LNCaP clone FGC (cell line): ENCODE results near the gene FAM117B.

Source experiments
- DNase-seq: peaks from one replicate; pipeline ENCODE4 v3.0.0-alpha.2; 2011; ENCODE audit warnings: low read depth
- H3K4me3 ChIP-seq: 2 replicates; pipeline ENCODE4 v1.5.1; 2011; ENCODE audit warnings: mild to moderate bottlenecking, low read depth, low read length, control low read depth
- TF ChIP-seq, protein P1 (sequence below): IDR thresholded peaks from 2 replicates; pipeline ENCODE4 v1.5.1; 2012; ENCODE audit warnings: mild to moderate bottlenecking; ENCODE audit not compliant: control insufficient read depth, insufficient read depth; ENCODE audit errors: extremely low read depth

The FAM117B gene

DNA sequence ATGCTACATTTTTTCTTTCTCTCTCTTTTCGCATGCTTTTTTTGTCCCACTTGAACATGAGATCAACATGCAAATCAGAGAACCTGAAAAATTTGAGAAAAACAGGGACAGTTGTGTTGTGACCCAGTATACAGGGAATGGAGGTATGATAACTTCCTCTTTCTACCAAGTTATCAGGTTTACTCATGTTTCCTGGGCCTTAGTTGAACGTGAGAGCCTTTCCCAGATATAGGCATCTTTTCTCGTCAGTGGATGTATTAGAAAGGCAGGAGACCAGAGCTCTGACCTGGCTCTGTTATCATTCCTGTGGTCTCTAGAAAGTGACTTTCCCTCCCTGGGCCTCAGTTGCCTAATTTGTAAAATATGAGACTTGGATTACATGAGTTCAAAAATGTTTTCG, 30.1 kb upstream of the FAM117B start:
- no peak overlapping the region for H3K4me3 ChIP-seq
- DNase-seq = no peak
- TF ChIP-seq, protein P1, sequence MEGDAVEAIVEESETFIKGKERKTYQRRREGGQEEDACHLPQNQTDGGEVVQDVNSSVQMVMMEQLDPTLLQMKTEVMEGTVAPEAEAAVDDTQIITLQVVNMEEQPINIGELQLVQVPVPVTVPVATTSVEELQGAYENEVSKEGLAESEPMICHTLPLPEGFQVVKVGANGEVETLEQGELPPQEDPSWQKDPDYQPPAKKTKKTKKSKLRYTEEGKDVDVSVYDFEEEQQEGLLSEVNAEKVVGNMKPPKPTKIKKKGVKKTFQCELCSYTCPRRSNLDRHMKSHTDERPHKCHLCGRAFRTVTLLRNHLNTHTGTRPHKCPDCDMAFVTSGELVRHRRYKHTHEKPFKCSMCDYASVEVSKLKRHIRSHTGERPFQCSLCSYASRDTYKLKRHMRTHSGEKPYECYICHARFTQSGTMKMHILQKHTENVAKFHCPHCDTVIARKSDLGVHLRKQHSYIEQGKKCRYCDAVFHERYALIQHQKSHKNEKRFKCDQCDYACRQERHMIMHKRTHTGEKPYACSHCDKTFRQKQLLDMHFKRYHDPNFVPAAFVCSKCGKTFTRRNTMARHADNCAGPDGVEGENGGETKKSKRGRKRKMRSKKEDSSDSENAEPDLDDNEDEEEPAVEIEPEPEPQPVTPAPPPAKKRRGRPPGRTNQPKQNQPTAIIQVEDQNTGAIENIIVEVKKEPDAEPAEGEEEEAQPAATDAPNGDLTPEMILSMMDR = no peak

DNA sequence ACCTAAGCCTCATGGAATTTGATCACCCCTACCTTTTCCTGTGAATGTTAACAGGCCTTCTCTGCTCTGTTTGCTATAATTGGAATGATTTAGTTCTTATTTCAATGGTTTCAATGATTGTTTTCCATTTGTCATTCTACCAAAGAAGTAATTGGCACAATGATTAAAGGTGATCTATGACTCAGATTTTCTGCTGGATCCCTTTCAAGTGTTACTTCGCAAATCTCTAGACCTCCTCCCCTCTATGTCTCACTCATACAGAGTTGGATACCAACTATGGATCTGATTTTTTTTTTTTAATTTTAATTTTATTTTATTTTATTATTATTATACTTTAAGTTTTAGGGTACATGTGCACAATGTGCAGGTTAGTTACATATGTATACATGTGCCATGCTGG, 29.6 kb upstream of the FAM117B start:
- TF ChIP-seq, protein P1 = no peak
- H3K4me3 ChIP-seq = no peak overlapping the region
- DNase-seq = no peak

DNA sequence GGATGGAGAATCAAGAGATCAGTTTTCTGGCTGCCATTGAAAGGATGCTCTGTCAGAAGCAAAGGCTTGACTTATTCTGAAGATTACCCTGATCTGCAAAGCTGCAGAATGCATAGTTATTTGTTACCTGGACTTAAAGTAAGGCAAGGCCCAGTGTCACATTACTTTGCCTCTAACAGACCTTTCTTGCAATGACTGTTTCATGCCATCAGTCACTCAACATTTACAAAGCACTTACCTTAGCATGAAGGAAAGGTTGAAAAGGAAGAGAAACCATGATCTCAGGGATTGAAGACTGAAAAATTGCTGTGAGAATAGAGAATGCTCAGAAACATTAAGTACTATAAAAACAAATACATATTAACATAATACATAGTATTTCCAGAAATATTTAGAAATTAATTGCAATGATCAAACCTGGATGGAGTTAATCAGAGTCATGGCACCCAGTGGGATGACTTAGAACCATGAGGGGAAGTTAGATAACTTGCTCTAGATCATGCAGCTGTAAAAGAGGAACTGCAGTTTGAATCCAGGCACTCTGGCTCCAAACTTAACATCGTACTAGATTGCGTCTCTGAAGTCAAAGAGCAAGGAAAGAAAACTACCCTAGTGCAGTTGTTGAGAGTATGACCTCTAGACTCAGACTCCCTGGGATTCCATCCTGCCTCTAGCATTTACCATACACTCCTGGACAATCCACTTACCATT, 26.5 kb upstream of the FAM117B start:
- no peak for DNase-seq
- no peak overlapping the region for H3K4me3 ChIP-seq
- TF ChIP-seq, protein P1 = no peak

DNA sequence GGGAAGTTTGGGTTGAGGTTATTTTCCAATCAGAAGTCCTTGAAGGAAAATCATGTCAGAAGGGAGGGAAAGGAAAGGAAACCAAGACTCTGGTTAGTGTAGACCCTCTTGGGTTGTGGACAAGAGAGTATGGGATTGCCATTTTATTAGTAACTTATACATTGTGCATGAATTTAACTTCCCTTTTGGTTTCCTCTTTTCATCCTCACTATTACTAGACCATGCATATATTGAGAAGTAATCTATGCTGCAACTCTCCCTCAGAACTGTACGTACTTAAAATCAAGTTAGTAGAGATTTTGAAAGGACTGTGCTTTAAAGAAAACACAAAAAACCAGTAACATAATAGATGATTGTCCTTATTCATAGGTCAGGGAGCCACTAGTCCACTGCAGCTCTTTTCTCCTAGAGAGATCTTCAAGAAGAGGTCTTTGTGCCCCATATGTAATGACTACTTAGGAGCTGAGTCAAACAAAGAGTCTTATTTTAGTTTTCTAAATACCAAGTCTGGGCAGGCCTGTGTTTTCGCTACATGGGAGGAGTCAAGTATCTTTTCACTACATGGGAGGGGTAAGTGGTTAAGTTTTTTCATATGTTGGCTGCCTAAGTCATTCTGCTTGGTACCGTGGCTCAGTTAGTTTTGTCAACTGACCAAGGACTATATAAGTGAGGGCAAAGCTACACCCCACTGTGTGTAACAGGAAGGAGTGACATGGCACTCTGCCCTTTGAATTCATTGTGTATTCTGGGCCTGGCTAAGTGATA, 25.2 kb upstream of the FAM117B start:
- DNase-seq = peak; percentile 97
- TF ChIP-seq, protein P1 = no peak
- H3K4me3 ChIP-seq = no peak overlapping the region

DNA sequence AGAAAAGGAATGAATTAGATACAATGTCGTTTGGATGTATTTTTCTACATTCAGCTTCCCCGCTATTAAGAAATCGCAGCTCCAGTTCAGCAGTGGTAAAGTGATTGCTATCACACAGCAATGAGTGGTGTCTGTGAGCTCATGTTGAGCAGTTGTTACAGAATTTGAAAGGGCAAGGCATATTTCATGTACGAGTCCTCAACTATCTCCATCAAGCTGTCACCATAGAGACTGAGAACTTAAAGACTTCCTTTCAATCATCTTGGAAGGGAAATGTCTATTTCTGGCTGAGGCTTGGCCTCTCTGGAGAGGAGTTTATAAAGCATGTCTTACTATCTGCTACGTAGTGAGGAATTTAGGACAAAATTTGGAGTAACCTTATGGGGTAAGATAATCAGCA, 24.4 kb upstream of the FAM117B start:
- DNase-seq = no peak
- TF ChIP-seq, protein P1 = no peak
- no peak overlapping the region for H3K4me3 ChIP-seq

DNA sequence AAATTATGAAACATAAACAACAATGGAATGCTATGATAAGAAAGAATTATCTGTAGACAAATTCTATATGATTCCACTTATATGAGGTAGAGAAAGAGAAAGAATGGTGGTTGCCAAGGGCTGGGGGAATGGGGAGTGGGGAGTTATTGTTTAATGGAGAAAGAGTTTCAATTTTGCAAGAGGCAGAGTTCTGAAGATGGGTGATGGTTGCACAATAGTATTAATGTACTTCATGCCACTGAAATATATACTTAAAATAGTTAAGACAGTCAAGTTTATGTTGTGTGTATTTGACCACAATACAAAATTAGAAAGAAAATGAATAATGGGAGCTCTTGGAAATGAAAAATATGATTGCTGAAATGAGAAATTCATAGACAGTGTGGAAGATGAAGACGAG, 22.6 kb upstream of the FAM117B start:
- TF ChIP-seq, protein P1 = no peak
- no peak overlapping the region for H3K4me3 ChIP-seq
- no peak for DNase-seq
